Measurements from ENCODE around the gene MBP.

MBP gene

GRCh38 chr18:77058290-77058835, 74.2 kb downstream of the MBP start:
- no peak for ATAC-seq
- TF ChIP-seq ESRRG (CRISPR knock-in tag; IDR thresholded peaks at IDR 0.05) = no peak
- TF ChIP-seq POU6F1 (CRISPR knock-in tag; IDR thresholded peaks at IDR 0.05; ENCODE audit: borderline replicate concordance, low read depth) = no peak
- TF ChIP-seq, protein P1, sequence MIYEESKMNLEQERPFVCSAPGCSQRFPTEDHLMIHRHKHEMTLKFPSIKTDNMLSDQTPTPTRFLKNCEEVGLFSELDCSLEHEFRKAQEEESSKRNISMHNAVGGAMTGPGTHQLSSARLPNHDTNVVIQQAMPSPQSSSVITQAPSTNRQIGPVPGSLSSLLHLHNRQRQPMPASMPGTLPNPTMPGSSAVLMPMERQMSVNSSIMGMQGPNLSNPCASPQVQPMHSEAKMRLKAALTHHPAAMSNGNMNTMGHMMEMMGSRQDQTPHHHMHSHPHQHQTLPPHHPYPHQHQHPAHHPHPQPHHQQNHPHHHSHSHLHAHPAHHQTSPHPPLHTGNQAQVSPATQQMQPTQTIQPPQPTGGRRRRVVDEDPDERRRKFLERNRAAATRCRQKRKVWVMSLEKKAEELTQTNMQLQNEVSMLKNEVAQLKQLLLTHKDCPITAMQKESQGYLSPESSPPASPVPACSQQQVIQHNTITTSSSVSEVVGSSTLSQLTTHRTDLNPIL (CRISPR knock-in tag; IDR thresholded peaks at IDR 0.05; ENCODE audit: low read depth) = no peak
- TF ChIP-seq PPARA (CRISPR knock-in tag; IDR thresholded peaks at IDR 0.05; ENCODE audit: borderline replicate concordance) = no peak
- TF ChIP-seq OSR1 (CRISPR knock-in tag; IDR thresholded peaks at IDR 0.05) = no peak
- TF ChIP-seq TOX (CRISPR knock-in tag; IDR thresholded peaks at IDR 0.05; ENCODE audit: borderline replicate concordance) = no peak
- no peak for TF ChIP-seq ZC3H10 (CRISPR knock-in tag; IDR thresholded peaks at IDR 0.05)
- no peak for TF ChIP-seq TSHZ2 (CRISPR knock-in tag; IDR thresholded peaks at IDR 0.05)
- no peak for TF ChIP-seq CSRNP3 (CRISPR knock-in tag; IDR thresholded peaks at IDR 0.05)
- TF ChIP-seq ZFP30 (CRISPR knock-in tag; IDR thresholded peaks at IDR 0.05) = no peak
- TF ChIP-seq BACH2 (CRISPR knock-in tag; IDR thresholded peaks at IDR 0.05; ENCODE audit: borderline replicate concordance) = no peak
- TF ChIP-seq ZFP3 (CRISPR knock-in tag; IDR thresholded peaks at IDR 0.05) = no peak
- no peak for TF ChIP-seq RARB (CRISPR knock-in tag; IDR thresholded peaks at IDR 0.05)
- TF ChIP-seq CSDC2 (CRISPR knock-in tag; IDR thresholded peaks at IDR 0.05) = no peak
- TF ChIP-seq ZNF70 (CRISPR knock-in tag; IDR thresholded peaks at IDR 0.05) = no peak

DNA sequence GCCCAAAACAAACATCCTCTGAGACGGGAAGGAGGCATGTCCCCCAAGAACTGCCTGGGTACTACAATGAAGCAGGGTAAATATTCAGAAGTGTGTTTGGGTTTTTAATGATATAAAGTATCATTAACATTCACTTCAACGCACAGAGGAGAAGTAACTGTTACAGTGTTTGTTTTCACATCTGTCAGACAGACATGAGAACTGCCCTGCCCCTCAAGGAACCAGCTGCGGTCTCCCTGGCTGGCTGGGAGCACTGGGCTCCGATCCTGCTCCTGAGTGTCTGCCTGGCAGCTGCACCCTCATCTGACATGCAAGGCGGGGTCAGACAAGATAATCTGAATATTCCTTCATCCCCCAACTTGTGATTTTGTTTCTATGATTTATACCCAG, 75.6 kb downstream of the MBP start:
- no peak for ATAC-seq
- no peak for TF ChIP-seq CSRNP3 (CRISPR knock-in tag; IDR thresholded peaks at IDR 0.05)
- TF ChIP-seq ZFP30 (CRISPR knock-in tag; IDR thresholded peaks at IDR 0.05) = no peak
- no peak for TF ChIP-seq SNAI2 (CRISPR knock-in tag; IDR thresholded peaks at IDR 0.05)
- no peak for TF ChIP-seq OSR1 (CRISPR knock-in tag; IDR thresholded peaks at IDR 0.05)
- no peak for TF ChIP-seq TSHZ2 (CRISPR knock-in tag; IDR thresholded peaks at IDR 0.05)
- no peak for TF ChIP-seq TCF4 (CRISPR knock-in tag; IDR thresholded peaks at IDR 0.05; ENCODE audit: borderline replicate concordance)
- TF ChIP-seq, protein P1 (CRISPR knock-in tag; IDR thresholded peaks at IDR 0.05; ENCODE audit: low read depth) = no peak
- no peak for TF ChIP-seq GLIS3 (CRISPR knock-in tag; IDR thresholded peaks at IDR 0.05)
- TF ChIP-seq ZNF565 (CRISPR knock-in tag; conservative IDR thresholded peaks at IDR 0.05; ENCODE audit: low read depth) = no peak
- TF ChIP-seq PPARA (CRISPR knock-in tag; IDR thresholded peaks at IDR 0.05; ENCODE audit: borderline replicate concordance) = no peak
- no peak for TF ChIP-seq ARNTL (CRISPR knock-in tag; IDR thresholded peaks at IDR 0.05; ENCODE audit: borderline replicate concordance, low read depth)
- TF ChIP-seq ZNF8 (CRISPR knock-in tag; IDR thresholded peaks at IDR 0.05) = no peak
- no peak for TF ChIP-seq ZNF70 (CRISPR knock-in tag; IDR thresholded peaks at IDR 0.05)
- TF ChIP-seq, protein P2, sequence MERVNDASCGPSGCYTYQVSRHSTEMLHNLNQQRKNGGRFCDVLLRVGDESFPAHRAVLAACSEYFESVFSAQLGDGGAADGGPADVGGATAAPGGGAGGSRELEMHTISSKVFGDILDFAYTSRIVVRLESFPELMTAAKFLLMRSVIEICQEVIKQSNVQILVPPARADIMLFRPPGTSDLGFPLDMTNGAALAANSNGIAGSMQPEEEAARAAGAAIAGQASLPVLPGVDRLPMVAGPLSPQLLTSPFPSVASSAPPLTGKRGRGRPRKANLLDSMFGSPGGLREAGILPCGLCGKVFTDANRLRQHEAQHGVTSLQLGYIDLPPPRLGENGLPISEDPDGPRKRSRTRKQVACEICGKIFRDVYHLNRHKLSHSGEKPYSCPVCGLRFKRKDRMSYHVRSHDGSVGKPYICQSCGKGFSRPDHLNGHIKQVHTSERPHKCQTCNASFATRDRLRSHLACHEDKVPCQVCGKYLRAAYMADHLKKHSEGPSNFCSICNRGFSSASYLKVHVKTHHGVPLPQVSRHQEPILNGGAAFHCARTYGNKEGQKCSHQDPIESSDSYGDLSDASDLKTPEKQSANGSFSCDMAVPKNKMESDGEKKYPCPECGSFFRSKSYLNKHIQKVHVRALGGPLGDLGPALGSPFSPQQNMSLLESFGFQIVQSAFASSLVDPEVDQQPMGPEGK (CRISPR knock-in tag; IDR thresholded peaks at IDR 0.05; ENCODE audit: borderline replicate concordance) = no peak
- no peak for TF ChIP-seq ESRRG (CRISPR knock-in tag; IDR thresholded peaks at IDR 0.05)
- TF ChIP-seq ZC3H10 (CRISPR knock-in tag; IDR thresholded peaks at IDR 0.05) = no peak

All from SK-N-SH treated with all-trans-retinoic acid at 6 μM for 48 hours (cell line).